Osteoblast (primary cell): ENCODE measurements around the gene FCRL6. TPM values are rescaled to one million over a fixed set of nuclear protein-coding genes. Genes with fewer than 3 reads are reported as not detected.

Experiments used
- DNase-seq: peaks from one replicate; pipeline ENCODE4 v3.0.0; 2011; ENCODE audit warnings: low spot score, mixed read lengths; ENCODE audit not compliant: insufficient read length; ENCODE audit errors: missing footprints
- H2AFZ ChIP-seq: 2 replicates; pipeline ENCODE4 v1.6.0; 2011; ENCODE audit warnings: mild to moderate bottlenecking, low read length
- H3K27ac ChIP-seq: 2 replicates; pipeline ENCODE4 v1.5.1; 2011; ENCODE audit warnings: mild to moderate bottlenecking, low read depth, low read length, moderate library complexity
- H3K27me3 ChIP-seq: 2 replicates; pipeline ENCODE4 v1.6.0; 2012; ENCODE audit warnings: mild to moderate bottlenecking, control low read depth, inconsistent platforms, low read length, moderate library complexity; ENCODE audit not compliant: insufficient read depth
- H3K36me3 ChIP-seq: 2 replicates; pipeline ENCODE4 v1.5.1; 2011; ENCODE audit warnings: mild to moderate bottlenecking, low read length, control low read depth, moderate library complexity; ENCODE audit not compliant: insufficient read depth
- H3K4me1 ChIP-seq: 2 replicates; pipeline ENCODE4 v1.5.1; 2011; ENCODE audit warnings: mild to moderate bottlenecking, low read length, control low read depth, moderate library complexity; ENCODE audit not compliant: insufficient read depth
- H3K4me2 ChIP-seq: 2 replicates; pipeline ENCODE4 v1.6.0; 2011; ENCODE audit warnings: mild to moderate bottlenecking, low read length; ENCODE audit not compliant: insufficient read depth
- H3K4me3 ChIP-seq: fragments of 200-600 bp; sonication (generic); 3 replicates; pipeline ENCODE4 v1.5.1; 2012; ENCODE audit warnings: mild to moderate bottlenecking, low read length, inconsistent platforms; ENCODE audit not compliant: insufficient read depth
- H3K79me2 ChIP-seq: 2 replicates; pipeline ENCODE4 v1.6.0; 2012; ENCODE audit warnings: mild to moderate bottlenecking, low read length, control low read depth, inconsistent platforms; ENCODE audit not compliant: insufficient read depth
- H3K9me3 ChIP-seq: 2 replicates; pipeline ENCODE4 v1.5.1; 2011; ENCODE audit warnings: low read depth, low read length, control low read depth
- H4K20me1 ChIP-seq: 2 replicates; pipeline ENCODE4 v1.6.0; 2012; ENCODE audit warnings: mild to moderate bottlenecking, low read length, control low read depth; ENCODE audit not compliant: insufficient read depth
- CTCF ChIP-seq: IDR thresholded peaks from 2 replicates; pipeline ENCODE4 v1.5.1; 2011; ENCODE audit warnings: mild to moderate bottlenecking, low read depth, low read length, moderate library complexity; ENCODE audit errors: extremely low read depth
- total RNA-seq: library from RNA; depleted of rRNA; stranded (reverse); fragments of >200 nt; gene quantifications from 2 replicates; pipeline ENCODE4 v1.2.3, GENCODE V29; 2012

Gene FCRL6
- total RNA-seq, 1 donor: not detected

DNA sequence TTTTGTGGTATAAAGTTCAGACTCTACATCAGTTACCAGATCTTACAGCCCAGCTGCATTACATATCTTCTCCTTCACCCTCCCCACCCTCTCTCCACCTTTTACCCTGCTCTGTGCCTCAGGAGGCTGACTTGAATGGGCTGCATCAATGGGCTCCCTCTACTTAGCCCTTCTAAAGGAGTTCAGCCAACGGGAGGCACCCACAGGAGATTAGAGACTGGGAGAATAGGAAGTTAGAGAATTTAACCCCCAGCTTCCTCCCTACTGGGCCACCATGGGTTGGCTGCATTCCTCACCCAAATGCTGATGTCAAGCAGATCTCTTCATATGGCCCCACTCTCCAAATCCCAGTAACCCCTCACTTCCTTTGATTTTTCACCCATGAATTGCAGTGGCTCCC is 38.5 kb upstream of the FCRL6 start:
- Histone ChIP-seq H3K27me3 (no peaks in the 10 kb centered on the region), H2AFZ (no peak overlapping the region), H3K4me3 (no peak overlapping the region), H3K9me3 (no peaks in the 10 kb centered on the region), H3K4me1 (no peaks in the 10 kb centered on the region), H3K4me2 (no peak overlapping the region), H4K20me1 (no peaks in the 10 kb centered on the region), H3K36me3 (no peaks in the 10 kb centered on the region), H3K27ac (no peak overlapping the region), H3K79me2 (no peaks in the 10 kb centered on the region)
- no peak for TF ChIP-seq CTCF
- no peak for DNase-seq

DNA sequence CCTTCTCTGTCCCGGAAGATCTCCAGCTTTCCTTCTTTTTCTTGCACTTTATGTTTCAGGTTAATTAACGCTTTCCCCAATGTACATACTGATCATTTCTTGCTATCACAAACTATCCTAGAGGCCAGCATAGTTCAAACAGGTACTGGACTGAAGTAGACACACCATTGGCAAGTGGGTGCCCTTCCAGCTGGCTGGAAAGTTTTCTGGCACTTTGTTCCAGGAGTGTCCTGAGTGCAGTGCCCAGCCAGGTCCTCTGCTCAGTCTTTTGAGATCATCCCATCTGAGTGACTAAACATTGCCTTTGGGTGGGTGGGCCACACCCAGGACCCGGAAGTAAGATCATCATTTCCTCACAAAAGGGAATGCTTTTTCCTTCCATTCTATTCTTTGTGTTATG is 36.4 kb upstream of the FCRL6 start:
- no peak overlapping the region for H3K27ac ChIP-seq
- no peak for DNase-seq

DNA sequence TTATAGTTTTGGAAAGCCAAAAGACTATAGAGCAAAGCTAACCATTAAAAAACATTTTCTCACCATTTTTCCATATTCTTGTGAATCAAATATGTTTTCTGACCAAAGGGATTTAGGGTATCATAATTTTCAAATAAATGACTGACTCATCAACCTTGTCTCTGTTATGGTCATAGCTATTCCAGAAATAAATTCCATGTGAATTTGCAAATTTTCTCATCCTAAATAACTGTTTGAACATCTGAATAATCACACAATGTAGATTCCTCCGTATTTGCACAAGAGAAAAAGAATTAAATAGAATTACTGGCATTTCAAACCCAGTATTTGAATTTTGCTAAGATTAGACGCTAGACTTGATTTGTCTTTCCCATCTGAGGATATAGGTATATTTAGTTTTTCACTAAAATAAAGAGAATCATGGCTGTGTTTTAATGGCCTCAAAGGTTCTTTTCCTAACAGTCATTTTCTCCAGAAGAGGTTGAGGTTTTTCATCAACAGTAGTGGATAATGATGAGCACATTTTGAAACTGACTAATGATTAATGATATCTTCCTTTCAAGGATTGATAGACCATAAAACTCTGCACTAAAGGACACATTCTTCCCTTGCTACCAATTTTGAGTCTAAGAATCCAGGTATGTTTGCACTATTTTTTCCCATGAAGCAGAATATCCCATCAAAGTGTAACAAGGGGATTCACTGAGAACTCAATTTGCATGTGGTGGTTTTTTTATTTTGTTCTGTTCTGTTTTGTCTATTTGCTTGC is 30.8 kb upstream of the FCRL6 start:
- Histone ChIP-seq H3K4me2 (no peak overlapping the region), H3K27me3 (no peaks in the 10 kb centered on the region), H3K4me1 (no peaks in the 10 kb centered on the region), H3K27ac (no peak overlapping the region), H3K36me3 (no peaks in the 10 kb centered on the region), H3K79me2 (no peaks in the 10 kb centered on the region), H4K20me1 (no peaks in the 10 kb centered on the region), H3K4me3 (no peak overlapping the region), H2AFZ (no peak overlapping the region), H3K9me3 (no peaks in the 10 kb centered on the region)
- no peak for TF ChIP-seq CTCF
- DNase-seq: no peak

More for the DNA sequence above, 36.4 kb upstream of the FCRL6 start:
- Histone ChIP-seq H3K4me3 (no peak overlapping the region), H3K27me3 (no peaks in the 10 kb centered on the region), H4K20me1 (no peaks in the 10 kb centered on the region), H3K4me2 (no peak overlapping the region), H3K9me3 (no peaks in the 10 kb centered on the region), H3K4me1 (no peaks in the 10 kb centered on the region), H3K79me2 (no peaks in the 10 kb centered on the region), H3K36me3 (no peaks in the 10 kb centered on the region), H2AFZ (no peak overlapping the region)
- no peak for TF ChIP-seq CTCF

GRCh38 chr1:159774465-159774864 is 27.7 kb upstream of the FCRL6 start:
- H3K4me2 ChIP-seq: no peak overlapping the region

More at GRCh38 chr1:159774465-159774864, 27.7 kb upstream of the FCRL6 start:
- no peak overlapping the region for H3K27ac ChIP-seq
- no peaks in the 10 kb centered on the region for H3K9me3 ChIP-seq
- DNase-seq: no peak
- H3K4me3 ChIP-seq: no peak overlapping the region
- TF ChIP-seq CTCF: no peak
- H3K79me2 ChIP-seq: no peaks in the 10 kb centered on the region
- H2AFZ ChIP-seq: no peak overlapping the region
- no peaks in the 10 kb centered on the region for H3K36me3 ChIP-seq
- peaks cover 6% of the 10 kb centered on the region for H3K4me1 ChIP-seq
- no peaks in the 10 kb centered on the region for H4K20me1 ChIP-seq
- H3K27me3 ChIP-seq: no peaks in the 10 kb centered on the region
